ENCODE results near the gene GOLGA3.
A peak's percentile ranks its signal among the peaks of the same experiment; 100 is the strongest.
"Not testable (repeated sequence)": the region's sequence is repeated elsewhere in the genome, so short reads cannot be mapped to it uniquely, and the experiment has no call there.

The GOLGA3 gene

DNA sequence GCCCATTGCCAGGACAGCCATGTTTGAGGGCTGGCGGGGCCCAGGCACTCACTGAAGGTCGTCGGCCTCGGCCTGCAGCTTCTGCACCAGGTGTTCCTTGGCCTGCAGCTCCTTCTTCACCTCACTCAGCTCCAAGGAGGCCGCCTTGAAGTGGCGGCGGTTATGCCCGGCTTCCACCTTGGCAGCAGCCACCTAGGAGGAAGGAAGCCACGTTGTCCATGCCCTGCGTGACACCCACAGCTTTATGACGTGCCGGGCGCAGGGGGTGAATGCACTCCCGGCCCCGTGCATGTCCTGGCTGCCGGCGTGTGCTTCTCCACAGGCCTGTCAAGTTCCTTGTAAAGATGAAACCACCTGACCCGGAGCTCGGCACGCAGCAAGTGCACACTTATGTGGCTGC lies 51.1 kb downstream of the GOLGA3 start:
- H3K4me1 Mint-ChIP-seq, result no peaks in the 10 kb centered on the region

DNA sequence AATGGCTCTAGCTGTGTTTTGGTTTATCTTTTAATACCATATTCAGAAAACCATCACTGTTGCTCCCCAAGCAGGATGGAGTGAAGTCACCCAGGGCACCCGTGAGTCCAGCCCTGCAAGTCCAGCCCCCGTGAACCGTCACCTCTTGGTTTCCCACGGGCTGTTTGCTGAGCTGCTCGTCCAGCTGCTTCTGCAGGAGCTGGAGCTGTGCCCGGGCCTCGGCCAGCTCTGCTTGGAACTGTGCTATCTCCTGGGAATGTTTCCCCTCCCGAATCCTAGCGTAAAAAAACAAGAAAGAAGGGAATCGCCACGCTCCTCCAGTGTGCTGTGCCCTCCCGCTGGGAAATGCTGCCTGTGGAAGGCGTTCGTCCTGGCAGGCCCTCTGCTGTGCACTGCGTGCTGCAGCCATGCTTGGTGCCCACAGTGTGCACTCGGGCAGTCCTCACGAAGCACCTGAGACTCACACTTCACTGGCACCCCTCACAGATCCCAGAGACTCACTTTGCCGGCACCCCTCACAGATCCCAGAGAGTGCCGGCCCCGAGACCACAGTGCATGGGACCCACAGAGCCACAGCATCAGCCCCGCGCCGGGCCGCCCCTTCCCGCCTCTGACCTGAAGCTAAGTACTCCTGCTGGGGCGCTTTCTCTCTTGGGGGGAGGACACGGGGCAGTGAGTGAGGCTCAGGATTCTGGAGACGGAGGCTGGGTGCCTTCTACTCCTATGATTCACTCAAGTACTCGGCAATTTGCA lies 51.7 kb downstream of the GOLGA3 start:
- Mint-ChIP-seq H3K27ac (no peak overlapping the region), H3K27me3 (ENCODE audit: low read depth, poor library complexity) (no peaks in the 10 kb centered on the region), H3K4me1 (no peaks in the 10 kb centered on the region), H3K36me3 (ENCODE audit: low read depth) (peaks cover 46% of the 10 kb centered on the region), H3K4me3 (no peak overlapping the region), H3K9me3 (no peaks in the 10 kb centered on the region)
- TF ChIP-seq, protein P1, sequence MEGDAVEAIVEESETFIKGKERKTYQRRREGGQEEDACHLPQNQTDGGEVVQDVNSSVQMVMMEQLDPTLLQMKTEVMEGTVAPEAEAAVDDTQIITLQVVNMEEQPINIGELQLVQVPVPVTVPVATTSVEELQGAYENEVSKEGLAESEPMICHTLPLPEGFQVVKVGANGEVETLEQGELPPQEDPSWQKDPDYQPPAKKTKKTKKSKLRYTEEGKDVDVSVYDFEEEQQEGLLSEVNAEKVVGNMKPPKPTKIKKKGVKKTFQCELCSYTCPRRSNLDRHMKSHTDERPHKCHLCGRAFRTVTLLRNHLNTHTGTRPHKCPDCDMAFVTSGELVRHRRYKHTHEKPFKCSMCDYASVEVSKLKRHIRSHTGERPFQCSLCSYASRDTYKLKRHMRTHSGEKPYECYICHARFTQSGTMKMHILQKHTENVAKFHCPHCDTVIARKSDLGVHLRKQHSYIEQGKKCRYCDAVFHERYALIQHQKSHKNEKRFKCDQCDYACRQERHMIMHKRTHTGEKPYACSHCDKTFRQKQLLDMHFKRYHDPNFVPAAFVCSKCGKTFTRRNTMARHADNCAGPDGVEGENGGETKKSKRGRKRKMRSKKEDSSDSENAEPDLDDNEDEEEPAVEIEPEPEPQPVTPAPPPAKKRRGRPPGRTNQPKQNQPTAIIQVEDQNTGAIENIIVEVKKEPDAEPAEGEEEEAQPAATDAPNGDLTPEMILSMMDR (IDR thresholded peaks at IDR 0.05), result no peak
- DNase-seq, result no peak

More for the DNA sequence above, 51.1 kb downstream of the GOLGA3 start:
- no peaks in the 10 kb centered on the region for H3K9me3 Mint-ChIP-seq
- DNase-seq, result no peak
- TF ChIP-seq, protein P1 (IDR thresholded peaks at IDR 0.05), result no peak
- H3K36me3 Mint-ChIP-seq (ENCODE audit: low read depth), result peaks cover 46% of the 10 kb centered on the region
- no peaks in the 10 kb centered on the region for H3K27me3 Mint-ChIP-seq (ENCODE audit: low read depth, poor library complexity)
- no peak overlapping the region for H3K4me3 Mint-ChIP-seq
- H3K27ac Mint-ChIP-seq, result no peak overlapping the region

DNA sequence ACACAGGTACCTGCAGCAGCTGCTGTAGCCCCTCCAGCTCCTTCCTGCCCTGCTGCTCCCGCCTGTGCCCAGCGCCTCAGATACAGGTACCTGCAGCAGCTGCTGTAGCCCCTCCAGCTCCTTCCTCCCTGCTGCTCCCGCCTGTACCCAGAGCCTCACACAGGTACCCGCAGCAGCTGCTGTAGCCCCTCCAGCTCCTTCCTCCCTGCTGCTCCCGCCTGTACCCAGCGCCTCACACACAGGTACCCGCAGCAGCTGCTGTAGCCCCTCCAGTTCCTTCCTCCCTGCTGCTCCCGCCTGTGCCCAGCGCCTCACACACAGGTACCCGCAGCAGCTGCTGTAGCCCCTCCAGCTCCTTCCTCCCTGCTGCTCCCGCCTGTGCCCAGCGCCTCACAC lies 52.4 kb downstream of the GOLGA3 start:
- H3K4me3 Mint-ChIP-seq; H3K4me1 Mint-ChIP-seq; H3K27me3 Mint-ChIP-seq (ENCODE audit: low read depth, poor library complexity); H3K9me3 Mint-ChIP-seq; DNase-seq: not testable (repeated sequence)
- Mint-ChIP-seq H3K27ac (peak overlapping the region; percentile 69), H3K36me3 (ENCODE audit: low read depth) (peaks cover 42% of the 10 kb centered on the region)

DNA sequence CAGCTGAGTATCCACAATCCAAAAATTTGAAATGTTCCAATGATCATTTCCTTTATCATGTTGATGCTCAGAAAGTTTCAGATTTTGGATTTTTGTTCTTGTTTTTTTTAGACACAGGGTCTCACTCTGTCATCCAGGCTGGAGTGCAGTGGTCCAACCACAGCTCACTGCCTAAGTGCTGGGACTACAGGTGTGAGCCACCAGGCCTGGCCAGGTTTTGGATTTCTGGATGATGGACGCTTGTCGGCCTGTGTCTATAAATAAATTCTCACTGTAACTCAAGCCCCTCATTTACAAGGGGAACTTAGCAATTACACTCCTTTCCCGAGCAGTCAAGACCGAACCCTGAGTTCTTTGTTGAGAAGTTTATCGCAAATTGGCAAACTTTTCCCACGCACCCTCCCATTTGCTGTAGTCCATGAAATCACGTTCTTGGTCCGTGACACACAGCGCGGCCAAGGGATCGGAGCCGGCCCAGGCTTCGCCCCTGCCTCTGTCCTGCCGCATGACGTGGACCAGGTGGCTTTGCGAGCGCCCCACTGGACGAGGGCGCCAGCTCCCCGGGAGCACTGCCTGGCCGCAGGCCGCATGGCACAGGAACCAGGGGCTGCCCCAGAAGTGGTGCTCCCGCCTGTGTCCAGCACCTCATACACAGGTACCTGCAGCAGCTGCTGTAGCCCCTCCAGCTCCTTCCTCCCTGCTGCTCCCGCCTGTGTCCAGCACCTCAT lies 53.0 kb downstream of the GOLGA3 start:
- no peaks in the 10 kb centered on the region for H3K4me1 Mint-ChIP-seq
- H3K4me3 Mint-ChIP-seq, result no peak overlapping the region
- TF ChIP-seq, protein P1 (IDR thresholded peaks at IDR 0.05), result no peak
- H3K9me3 Mint-ChIP-seq, result no peaks in the 10 kb centered on the region
- no peaks in the 10 kb centered on the region for H3K27me3 Mint-ChIP-seq (ENCODE audit: low read depth, poor library complexity)
- H3K27ac Mint-ChIP-seq, result peak overlapping the region; percentile 82
- DNase-seq, result no peak
- H3K36me3 Mint-ChIP-seq (ENCODE audit: low read depth), result peaks cover 40% of the 10 kb centered on the region

DNA sequence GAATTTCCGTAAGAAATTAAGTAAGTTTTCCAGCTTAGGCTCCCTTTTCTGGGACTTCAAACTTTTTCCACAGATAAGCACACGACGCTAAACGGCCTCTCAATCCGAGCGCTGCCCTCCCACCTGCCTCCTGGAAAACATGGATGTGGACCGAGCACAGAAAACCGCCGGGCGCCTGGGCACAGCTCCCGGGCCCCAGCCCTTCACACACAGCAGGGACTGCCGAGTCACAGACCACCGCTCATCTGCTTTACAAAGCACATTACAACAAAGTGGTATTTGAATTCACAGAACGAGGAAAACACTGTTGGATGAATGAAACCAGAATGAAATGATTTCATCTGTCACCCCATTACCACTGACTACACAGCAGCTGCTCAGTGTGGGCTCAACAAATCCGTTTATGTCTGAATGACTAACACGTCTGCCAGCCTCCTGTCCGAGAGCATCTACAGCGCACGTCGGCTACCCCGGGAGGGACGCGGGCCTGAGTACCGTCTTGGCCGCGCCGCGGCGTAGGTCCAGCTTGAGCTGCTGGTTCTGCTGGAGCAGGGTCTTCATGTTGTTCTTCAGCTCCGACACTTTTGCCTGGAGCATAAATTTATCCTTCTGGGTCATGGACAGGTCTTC lies 53.9 kb downstream of the GOLGA3 start:
- Mint-ChIP-seq H3K9me3 (no peaks in the 10 kb centered on the region), H3K27ac (peak overlapping the region; percentile 82), H3K27me3 (ENCODE audit: low read depth, poor library complexity) (no peaks in the 10 kb centered on the region), H3K4me3 (no peak overlapping the region), H3K36me3 (ENCODE audit: low read depth) (peaks cover 33% of the 10 kb centered on the region), H3K4me1 (no peaks in the 10 kb centered on the region)
- DNase-seq, result no peak
- TF ChIP-seq, protein P1 (IDR thresholded peaks at IDR 0.05), result no peak

DNA sequence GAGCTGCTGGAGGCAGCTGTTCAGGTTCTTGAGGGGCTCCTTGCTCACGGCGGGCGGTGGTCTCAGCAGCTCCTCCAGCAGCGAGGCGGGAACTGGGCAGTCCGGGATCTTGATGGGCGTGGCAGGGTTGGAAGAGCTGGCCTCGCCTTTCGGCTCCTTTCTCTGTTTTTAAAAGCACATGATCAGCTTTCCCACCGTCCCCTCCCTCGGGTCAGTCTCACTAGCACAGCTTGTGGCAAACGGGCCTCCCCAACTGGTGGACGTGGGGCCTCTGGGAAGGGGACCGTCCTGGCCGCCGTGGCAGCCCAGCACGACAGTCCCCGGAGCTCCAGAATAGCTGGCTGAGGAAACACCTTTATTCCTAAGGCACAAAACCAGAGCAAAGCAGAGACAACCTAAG lies 54.5 kb downstream of the GOLGA3 start:
- peaks cover 33% of the 10 kb centered on the region for H3K36me3 Mint-ChIP-seq (ENCODE audit: low read depth)
- H3K4me1 Mint-ChIP-seq, result peaks cover 4% of the 10 kb centered on the region
- H3K27ac Mint-ChIP-seq, result no peak overlapping the region
- no peaks in the 10 kb centered on the region for H3K9me3 Mint-ChIP-seq
- H3K27me3 Mint-ChIP-seq (ENCODE audit: low read depth, poor library complexity), result no peaks in the 10 kb centered on the region
- no peak overlapping the region for H3K4me3 Mint-ChIP-seq
- TF ChIP-seq, protein P1 (IDR thresholded peaks at IDR 0.05), result no peak
- DNase-seq, result no peak
